ENCODE data around the gene ADD1.

The ADD1 gene

DNA sequence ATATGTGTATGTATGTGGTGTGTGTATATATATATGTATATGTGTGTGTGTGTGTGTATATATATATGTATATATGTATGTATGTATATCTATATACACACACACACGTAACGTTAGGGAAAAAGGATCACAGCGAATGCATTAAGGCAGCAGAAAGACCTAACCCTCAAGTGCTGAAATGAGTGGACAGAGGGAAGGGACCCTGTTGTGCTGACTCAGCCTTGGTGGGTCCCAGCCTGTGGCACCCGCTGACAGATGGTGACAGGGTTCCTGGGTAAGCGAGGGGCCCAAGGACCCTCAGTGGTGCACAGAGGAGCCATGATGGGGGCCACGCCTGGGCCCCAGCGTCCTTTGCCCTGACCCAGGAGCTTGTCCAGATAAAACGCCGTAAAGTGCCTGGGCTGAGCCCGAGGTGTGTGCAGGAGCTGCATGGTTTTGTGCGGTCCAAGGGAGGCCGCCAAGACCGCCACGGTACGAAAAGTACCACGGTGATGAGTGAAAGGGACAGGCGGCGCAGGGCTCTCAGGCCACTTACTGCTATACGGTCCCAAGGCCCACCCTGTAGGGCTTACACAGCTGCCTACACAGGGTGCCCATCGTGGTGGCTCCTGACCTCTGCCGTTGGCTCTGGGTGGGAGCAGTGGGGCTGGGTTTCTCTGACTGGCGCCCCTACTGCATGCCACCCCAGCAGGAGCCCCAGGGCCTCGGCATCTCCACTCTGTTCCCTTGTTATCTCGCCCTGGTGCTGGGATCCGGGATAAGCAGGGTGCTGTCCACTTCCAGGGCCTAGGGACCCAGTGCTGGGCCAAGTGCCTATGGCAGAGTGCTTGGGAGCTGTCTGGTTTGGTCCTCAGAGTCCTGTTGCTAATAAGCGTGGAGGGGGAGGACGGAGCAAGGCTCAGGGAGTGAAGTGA, 40.8 kb upstream of the ADD1 start:
- no peaks in the 10 kb centered on the region for H3K9me3 Mint-ChIP-seq
- DNase-seq, result no peak
- no peak overlapping the region for H3K4me3 Mint-ChIP-seq
- H3K4me1 Mint-ChIP-seq, result peaks cover 50% of the 10 kb centered on the region
- ATAC-seq, result no peak
- H3K27ac Mint-ChIP-seq, result no peak overlapping the region
- no peaks in the 10 kb centered on the region for H3K27me3 Mint-ChIP-seq

DNA sequence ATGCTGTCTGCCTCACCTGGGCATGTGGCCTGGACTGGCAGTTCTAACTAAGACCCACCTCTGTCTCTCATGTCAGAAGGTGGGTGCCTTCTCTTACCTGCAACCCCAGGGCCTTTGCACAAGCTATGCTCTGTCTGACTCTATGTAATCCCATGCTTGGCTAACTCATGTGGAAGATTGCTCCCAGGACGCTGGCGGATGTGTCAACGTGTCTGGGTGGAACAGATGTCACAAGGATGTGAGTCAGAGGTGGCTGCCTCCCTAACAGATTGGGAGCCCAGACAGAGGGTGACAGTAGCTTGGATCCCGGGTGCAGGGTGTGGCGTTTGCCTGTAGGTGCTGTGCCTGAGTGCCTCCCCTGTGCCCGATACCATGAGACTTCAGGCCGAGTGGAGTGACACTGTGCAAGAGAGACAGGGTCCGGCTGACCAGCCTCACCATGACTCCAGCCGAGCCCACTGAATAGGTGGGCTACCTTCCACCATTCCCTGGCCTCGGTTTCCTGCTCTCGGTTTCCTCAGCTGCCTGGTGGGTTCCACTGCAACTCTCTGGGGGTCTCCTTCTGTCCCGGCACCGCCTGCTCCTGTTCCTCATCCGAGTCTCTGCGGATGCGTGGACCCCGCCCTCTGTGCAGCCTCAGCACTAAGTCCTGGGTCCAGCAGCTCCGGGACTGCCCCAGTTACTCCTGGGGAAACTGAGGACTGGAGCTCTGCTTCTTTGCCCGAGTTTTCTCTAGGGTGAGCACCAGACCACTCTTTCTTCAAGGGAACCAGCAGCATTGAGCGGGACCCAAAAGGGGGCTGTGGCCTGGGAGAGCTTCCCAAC, 39.8 kb upstream of the ADD1 start:
- Mint-ChIP-seq H3K27ac (no peak overlapping the region), H3K9me3 (no peaks in the 10 kb centered on the region), H3K4me1 (peaks cover 40% of the 10 kb centered on the region), H3K27me3 (no peaks in the 10 kb centered on the region), H3K4me3 (no peak overlapping the region)
- ATAC-seq, result no peak
- DNase-seq, result no peak

DNA sequence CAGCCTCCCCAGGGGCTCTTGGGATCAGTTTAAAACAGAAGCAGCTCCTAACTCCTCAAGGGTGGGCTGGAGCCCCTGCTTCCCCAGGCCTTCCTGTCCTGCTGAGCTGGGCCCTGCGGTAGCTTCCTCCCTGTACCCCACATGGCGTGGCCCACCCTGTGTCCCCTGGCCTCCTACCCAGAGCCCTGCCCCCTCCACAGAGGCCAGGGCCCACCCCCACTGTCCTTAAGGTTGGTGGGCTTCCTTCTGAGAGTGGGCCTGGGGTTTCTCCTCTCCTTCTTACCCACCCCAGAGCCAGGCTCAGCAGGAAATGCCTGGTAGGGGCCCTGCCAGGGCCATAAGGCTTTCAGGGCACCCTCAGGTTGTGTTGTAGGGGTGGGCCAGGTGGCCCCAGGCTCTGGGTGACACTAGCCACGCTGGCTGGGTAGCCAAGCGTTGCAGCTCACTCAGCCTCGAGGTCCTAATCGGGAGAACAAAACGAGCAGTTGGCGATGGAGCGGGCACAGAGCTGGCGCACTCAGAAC, 39.1 kb upstream of the ADD1 start:
- ATAC-seq, result no peak
- Mint-ChIP-seq H3K4me3 (no peak overlapping the region), H3K4me1 (peaks cover 33% of the 10 kb centered on the region), H3K27me3 (no peaks in the 10 kb centered on the region), H3K27ac (no peak overlapping the region), H3K9me3 (no peaks in the 10 kb centered on the region)
- no peak for DNase-seq

- no peak for DNase-seq
- peaks cover 33% of the 10 kb centered on the region for H3K4me1 Mint-ChIP-seq
- no peak for ATAC-seq
- no peak overlapping the region for H3K4me3 Mint-ChIP-seq
- peak overlapping the region in 1 of 2 donors; percentile 19 for H3K27ac Mint-ChIP-seq
- H3K9me3 Mint-ChIP-seq, result no peaks in the 10 kb centered on the region
- no peaks in the 10 kb centered on the region for H3K27me3 Mint-ChIP-seq
Observed at GRCh38 chr4:2804973-2805501, 38.6 kb upstream of the ADD1 start.

DNA sequence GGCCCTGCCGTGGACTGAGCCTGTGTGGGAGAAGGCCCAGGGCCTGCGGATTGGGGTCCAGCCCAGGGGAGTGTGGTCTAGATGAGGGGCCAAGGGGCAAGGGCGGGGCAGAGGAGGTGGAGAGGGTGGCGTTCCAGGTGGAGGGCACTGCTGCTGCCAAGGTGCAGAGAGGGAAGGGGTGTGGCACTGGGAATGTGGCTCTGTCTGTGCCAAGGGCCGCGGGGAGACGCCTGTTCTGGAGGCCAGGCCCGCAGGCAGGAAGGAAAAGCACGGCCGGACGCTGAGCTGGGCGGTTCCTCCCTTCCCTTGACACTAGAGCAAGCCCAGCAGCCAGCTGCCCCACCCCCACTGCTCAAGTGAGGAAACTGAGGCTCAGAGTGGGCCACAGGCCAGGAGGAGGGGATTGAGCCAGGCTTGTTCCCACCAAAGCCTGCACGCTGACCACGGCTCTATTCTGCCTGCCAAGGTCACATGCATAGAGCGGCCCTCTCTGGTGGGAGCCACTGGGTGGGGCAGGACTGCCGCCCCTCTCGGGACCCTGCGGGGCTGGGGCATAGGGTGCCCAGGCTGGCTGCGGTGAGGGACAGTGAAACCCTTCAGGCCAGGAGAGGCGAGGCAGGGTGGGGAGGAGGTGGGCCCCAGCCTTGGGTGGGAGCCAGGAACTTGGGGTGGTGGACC, 37.8 kb upstream of the ADD1 start:
- H3K27me3 Mint-ChIP-seq, result no peaks in the 10 kb centered on the region
- DNase-seq, result no peak
- H3K4me1 Mint-ChIP-seq, result peaks cover 33% of the 10 kb centered on the region
- H3K4me3 Mint-ChIP-seq, result no peak overlapping the region
- peak; percentile 34 for ATAC-seq
- no peaks in the 10 kb centered on the region for H3K9me3 Mint-ChIP-seq
- no peak overlapping the region for H3K27ac Mint-ChIP-seq

GRCh38 chr4:2806390-2807355, 37.0 kb upstream of the ADD1 start:
- Mint-ChIP-seq H3K27me3 (no peaks in the 10 kb centered on the region), H3K9me3 (no peaks in the 10 kb centered on the region), H3K4me1 (peaks cover 33% of the 10 kb centered on the region), H3K4me3 (no peak overlapping the region), H3K27ac (peak overlapping the region in 1 of 2 donors; percentile 44)
- DNase-seq (no peak), ATAC-seq (no peak)

- ATAC-seq (no peak), DNase-seq (no peak)
- Mint-ChIP-seq H3K4me1 (peaks cover 34% of the 10 kb centered on the region), H3K9me3 (no peaks in the 10 kb centered on the region), H3K27ac (no peak overlapping the region), H3K4me3 (no peak overlapping the region), H3K27me3 (no peaks in the 10 kb centered on the region)
Observed at GRCh38 chr4:2807571-2807970, 36.1 kb upstream of the ADD1 start.

DNA sequence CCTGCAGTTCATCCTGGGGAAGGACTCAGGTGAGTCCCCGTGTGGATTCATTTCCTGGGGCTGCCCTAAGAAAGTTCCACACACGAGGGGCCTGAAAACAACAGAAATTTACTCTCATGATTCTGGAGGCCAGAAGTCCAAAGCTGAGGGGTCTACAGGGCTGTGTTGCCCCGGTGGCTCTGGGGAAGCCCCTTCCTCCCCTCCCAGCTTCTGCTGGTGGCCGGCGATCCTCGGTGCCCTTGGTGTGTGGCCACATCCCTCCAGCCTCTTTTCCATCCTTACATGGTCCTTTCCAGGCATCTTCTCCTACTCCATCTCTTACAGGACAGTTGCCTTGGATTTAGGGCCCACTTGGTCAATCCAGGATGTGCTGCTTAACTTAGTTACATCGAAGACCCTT, 35.6 kb upstream of the ADD1 start:
- Mint-ChIP-seq H3K4me1 (peaks cover 38% of the 10 kb centered on the region), H3K4me3 (no peak overlapping the region), H3K9me3 (no peaks in the 10 kb centered on the region), H3K27ac (no peak overlapping the region), H3K27me3 (no peaks in the 10 kb centered on the region)
- ATAC-seq (no peak), DNase-seq (no peak)

DNA sequence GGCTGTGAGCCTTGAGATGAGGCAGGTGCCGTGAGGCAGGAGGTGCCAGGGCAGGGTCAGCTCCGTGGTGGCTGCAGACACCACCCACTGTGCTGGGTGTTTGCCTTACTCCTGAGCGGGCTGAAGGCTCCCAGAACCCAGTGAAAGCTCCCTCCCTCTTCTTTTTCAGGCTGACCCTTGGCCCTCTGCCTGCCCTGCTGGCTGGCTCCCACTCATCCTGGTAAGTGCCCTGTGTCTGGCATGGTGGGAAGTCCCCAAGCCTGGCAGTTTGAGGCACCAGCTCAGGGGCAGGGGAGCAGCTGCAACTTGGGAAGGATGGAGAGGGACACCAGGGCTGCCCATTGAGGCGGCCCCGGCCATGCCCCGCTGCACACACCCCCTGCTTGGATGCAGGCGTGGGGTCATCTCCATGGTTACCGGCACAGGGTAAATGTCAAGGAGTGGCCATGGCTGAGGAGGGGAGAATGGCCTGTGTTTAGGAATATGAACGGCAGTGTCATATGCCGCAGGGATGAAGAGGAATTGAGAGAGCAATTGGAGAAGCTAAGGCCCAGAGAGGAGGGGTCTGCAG, 33.9 kb upstream of the ADD1 start:
- DNase-seq, result no peak
- Mint-ChIP-seq H3K27me3 (no peaks in the 10 kb centered on the region), H3K27ac (peak overlapping the region; percentile 36 to 55), H3K4me1 (peaks cover 51% of the 10 kb centered on the region), H3K9me3 (no peaks in the 10 kb centered on the region), H3K4me3 (no peak overlapping the region)
- no peak for ATAC-seq

DNA sequence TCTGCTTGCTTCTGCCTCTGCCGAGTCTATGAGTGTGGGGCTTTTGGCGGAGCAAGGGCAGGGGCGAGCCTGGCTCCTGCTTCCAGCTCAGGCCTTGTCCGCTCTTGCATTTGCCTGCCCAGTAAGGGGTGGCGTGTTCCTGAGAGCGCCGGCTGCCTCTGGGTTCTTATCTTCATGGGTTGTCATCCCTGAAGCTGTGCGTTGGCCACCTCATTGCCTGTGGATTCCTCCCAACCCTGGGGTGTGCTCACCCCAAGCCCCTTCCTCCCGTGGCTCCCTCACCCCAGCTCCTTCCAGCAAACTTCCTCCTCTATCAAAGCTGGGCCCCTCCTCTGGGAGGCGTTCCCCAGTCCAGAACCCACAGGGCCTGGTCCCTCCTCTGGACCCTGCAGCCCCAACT, 33.3 kb upstream of the ADD1 start:
- no peak for ATAC-seq
- Mint-ChIP-seq H3K9me3 (no peaks in the 10 kb centered on the region), H3K4me3 (no peak overlapping the region), H3K27me3 (no peaks in the 10 kb centered on the region), H3K4me1 (peaks cover 56% of the 10 kb centered on the region), H3K27ac (no peak overlapping the region)
- DNase-seq, result no peak

- peaks cover 0 to 5% of the 10 kb centered on the region in 2 donors for H3K9me3 Mint-ChIP-seq
- DNase-seq (peak; percentile 52 to 76), ATAC-seq (peak; percentile 84)
- H3K27me3 Mint-ChIP-seq, result no peaks in the 10 kb centered on the region
- H3K4me1 Mint-ChIP-seq, result peaks cover 70% of the 10 kb centered on the region
- H3K27ac Mint-ChIP-seq, result peak overlapping the region; percentile 96 to 98
- peak overlapping the region; percentile 90 to 97 for H3K4me3 Mint-ChIP-seq
Observed at GRCh38 chr4:2811830-2812611, 31.6 kb upstream of the ADD1 start.

DNA sequence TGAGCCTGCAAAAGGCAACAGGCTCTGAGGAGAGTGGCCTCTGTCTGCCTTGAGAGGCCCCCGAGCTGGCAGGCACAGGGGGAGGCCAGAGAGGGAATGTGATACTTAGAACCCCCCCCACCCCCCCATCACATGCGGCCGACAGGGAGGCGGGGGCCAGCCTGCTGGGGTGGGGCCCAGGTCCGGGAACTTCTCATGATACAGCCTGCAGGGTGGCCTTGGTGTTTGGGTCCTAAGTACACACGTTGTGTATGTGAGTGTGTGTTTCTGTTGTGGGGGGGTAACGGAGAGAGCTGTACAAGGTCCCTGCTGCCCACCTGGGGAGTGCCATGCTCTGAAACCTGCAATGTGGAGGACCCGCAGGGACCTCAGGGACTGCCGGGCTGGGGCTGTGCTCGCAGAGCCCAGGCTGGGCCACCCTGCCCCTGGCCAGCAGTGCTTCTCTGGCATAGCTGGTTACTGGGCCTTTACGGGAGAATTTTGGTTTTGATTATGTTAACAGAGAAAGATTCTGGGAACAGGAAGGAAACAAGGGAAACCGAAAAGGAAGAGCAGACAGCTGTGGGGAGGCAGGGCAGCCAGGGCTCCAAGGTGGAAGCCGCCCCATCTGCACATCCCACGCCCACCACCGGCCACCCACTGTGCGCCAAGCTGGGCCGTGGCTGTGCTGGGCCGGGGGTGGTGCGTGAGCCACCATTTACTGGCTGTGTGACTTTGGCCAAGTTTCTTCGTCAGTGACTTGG, 30.9 kb upstream of the ADD1 start:
- Mint-ChIP-seq H3K27ac (peak overlapping the region; percentile 96 to 98), H3K27me3 (no peaks in the 10 kb centered on the region), H3K4me1 (peaks cover 78% of the 10 kb centered on the region), H3K4me3 (peak overlapping the region; percentile 90 to 97), H3K9me3 (peaks cover 0 to 5% of the 10 kb centered on the region in 2 donors)
- ATAC-seq (peak; percentile 13), DNase-seq (no peak)

Data from stimulated activated naive CD8-positive, alpha-beta T cell treated with anti-CD3 and anti-CD28 coated beads, Interleukin-15, amount 100 ng/mL, for 72 hours (primary cell).